Measurements from ENCODE around the gene GBF1. TPM values are rescaled to one million over a fixed set of nuclear protein-coding genes. Genes with fewer than 3 reads are reported as not detected.

The GBF1 gene
- total and polyA plus RNA-seq, 10 donors = 5.8 to 42.1 (median 38.6) TPM

DNA sequence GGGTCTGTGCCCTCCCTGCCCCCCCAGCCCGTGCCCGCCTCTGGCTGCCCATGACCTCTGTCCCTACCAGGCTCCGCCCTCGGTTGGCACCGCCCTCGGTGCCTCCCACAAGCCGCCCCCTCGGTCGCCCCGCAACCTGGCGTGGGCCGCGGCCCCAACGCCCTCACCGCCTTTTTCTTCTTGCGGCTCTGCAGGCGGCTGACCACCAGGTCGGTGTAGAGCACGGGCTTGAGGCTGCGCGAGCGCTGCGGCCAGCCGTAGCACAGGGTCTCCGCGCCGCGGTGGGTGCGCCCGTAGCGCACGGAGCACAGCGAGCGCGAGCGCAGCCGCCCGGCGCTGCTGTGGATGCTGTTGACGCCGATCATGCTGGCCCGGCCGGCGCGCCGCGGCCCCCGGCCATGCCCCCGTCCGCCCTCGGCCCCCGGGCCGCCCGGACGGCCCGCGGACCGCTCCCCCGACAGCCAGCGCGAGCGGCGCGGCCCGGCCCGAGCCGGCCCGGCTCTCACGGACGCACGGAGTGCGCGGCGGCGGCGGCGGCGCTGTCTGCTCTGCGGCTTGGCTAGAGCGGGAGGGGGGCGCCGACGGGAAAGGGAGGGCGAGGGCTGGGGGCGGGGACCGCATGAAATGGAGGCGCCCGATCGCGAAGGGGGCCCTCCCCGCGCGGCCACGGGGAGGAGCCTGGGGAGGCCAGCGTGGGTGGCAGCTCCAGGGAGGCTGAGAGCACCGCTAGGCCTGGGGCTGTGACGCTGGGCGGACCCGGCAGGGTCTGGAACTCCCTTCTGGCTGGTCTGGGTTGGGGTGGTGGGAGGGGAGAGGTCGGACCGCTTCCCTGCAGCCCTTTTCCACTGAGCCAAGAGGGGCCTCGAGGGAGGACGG is 163.6 kb downstream of the GBF1 start:
- H3K27me3 ChIP-seq (replicated peaks in 1 of 7) = peaks cover 12 to 72% (median 53%) of the 10 kb centered on the region in 7 donors
- peak overlapping the region in 4 of 8 donors; percentile 13 to 43 (median 36) for H3K27ac ChIP-seq
- peaks cover 5 to 36% (median 25%) of the 10 kb centered on the region in 6 donors for H3K4me1 ChIP-seq
- no peak for TF ChIP-seq POLR2A (IDR thresholded peaks at IDR 0.05)
- TF ChIP-seq, protein P1, sequence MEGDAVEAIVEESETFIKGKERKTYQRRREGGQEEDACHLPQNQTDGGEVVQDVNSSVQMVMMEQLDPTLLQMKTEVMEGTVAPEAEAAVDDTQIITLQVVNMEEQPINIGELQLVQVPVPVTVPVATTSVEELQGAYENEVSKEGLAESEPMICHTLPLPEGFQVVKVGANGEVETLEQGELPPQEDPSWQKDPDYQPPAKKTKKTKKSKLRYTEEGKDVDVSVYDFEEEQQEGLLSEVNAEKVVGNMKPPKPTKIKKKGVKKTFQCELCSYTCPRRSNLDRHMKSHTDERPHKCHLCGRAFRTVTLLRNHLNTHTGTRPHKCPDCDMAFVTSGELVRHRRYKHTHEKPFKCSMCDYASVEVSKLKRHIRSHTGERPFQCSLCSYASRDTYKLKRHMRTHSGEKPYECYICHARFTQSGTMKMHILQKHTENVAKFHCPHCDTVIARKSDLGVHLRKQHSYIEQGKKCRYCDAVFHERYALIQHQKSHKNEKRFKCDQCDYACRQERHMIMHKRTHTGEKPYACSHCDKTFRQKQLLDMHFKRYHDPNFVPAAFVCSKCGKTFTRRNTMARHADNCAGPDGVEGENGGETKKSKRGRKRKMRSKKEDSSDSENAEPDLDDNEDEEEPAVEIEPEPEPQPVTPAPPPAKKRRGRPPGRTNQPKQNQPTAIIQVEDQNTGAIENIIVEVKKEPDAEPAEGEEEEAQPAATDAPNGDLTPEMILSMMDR (IDR thresholded peaks at IDR 0.05 in 8 of 11, conservative IDR thresholded peaks at IDR 0.05 in 3 of 11) = no peak
- TF ChIP-seq POLR2AphosphoS5 (IDR thresholded peaks at IDR 0.05) = peak in 1 of 3 donors; percentile 19
- intact Hi-C loops (cut with DNase I; ENCODE audit: low total_unique reads) = no loop called here
- peak; percentile 82 for DNase-seq
- 1% methylated on average over 62 to 103 of the region's 103 CpGs for WGBS, 5 donors
- no peaks in the 10 kb centered on the region for H3K9me3 ChIP-seq
- peak overlapping the region in 7 of 8 donors; percentile 33 to 71 (median 40) for H3K4me3 ChIP-seq
- H3K36me3 ChIP-seq = no peaks in the 10 kb centered on the region

DNA sequence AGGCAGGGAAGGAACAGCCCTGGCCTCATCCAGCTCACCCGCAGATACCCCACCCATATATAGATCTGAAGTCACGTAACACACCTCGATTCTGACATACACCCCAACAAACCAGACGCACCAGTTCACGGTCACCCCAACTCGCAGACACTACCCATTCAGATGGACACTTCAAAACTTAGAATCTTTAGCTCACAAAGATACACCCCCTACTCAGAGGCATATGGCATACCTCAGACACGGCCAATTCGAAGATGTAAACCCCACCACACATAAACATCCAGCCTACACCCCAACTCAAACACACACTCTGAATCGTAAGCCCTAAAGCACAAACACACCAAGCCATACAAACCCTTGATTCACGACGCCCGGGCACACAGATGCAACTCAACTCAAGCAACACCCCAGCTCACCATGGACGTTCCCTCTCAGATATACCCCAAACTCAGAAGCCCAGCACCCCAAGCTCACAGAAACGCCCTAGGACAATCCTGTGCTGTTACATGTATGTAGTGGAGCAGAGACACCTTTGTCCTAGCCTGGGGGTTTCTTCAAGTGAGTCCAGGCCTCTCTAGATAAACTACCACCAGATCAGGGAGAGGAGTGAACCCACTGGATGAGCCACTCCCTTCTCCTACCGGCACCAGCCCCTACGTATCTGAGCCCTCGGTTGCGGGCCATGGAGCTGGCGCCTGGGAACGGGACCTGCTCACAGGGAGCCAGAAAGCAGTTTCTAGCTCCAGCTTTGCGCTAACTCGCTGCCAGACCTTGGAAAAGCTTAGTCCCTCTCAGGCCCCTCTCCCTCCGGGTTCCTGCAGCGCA is 164.5 kb downstream of the GBF1 start:
- Histone ChIP-seq H3K27ac (peak overlapping the region in 4 of 8 donors; percentile 13 to 43 (median 34)), H3K27me3 (replicated peaks in 1 of 7) (peaks cover 13 to 81% (median 55%) of the 10 kb centered on the region in 7 donors), H3K9me3 (no peaks in the 10 kb centered on the region), H3K36me3 (no peaks in the 10 kb centered on the region), H3K4me3 (peak overlapping the region in 7 of 8 donors; percentile 15 to 71 (median 40)), H3K4me1 (peaks cover 5 to 36% (median 25%) of the 10 kb centered on the region in 6 donors)
- TF ChIP-seq POLR2A (IDR thresholded peaks at IDR 0.05) (no peak), POLR2AphosphoS5 (IDR thresholded peaks at IDR 0.05) (no peak)
- TF ChIP-seq, protein P1 (IDR thresholded peaks at IDR 0.05 in 8 of 11, conservative IDR thresholded peaks at IDR 0.05 in 3 of 11) = no peak
- intact Hi-C loops (cut with DNase I; ENCODE audit: low total_unique reads) = no loop called here
- no peak for DNase-seq
- 31 to 61% (median 36%) methylated on average over 10 to 24 of the region's 24 CpGs for WGBS, 5 donors

DNA sequence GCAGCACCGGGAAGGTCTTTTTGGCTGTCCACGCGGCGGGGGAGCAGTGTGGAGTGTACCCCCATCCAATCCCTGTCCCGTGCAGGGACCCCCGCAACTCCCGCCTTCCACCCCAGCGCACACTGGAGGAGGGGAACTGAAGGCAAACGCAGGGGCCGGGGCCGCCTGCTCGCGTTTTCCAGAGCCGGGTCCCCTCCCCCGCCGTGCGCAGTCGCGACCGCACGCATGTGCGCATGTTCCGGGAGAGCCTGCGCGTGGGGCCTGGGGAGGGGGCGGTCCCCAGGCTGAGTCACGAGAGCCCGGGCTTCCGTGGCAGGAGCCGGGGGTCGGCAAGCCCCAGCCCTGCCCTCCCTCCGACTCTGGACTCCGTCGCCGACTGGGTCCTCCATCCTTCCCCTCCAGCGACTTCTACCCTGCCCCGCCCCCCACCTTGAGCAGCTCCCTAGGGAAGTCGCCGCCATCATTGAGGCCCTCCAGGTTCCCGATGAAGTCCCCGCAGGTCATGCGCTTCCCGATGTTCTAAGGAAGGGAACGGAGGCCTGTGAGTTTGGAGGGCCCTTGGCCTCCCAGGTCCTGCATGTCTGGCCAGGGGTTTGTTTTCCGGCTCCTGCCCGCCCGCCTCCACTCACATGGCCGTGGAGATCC is 165.2 kb downstream of the GBF1 start:
- no peak for DNase-seq
- intact Hi-C loops (cut with DNase I; ENCODE audit: low total_unique reads) = no loop called here
- Histone ChIP-seq H3K4me1 (peaks cover 5 to 36% (median 25%) of the 10 kb centered on the region in 6 donors), H3K9me3 (no peaks in the 10 kb centered on the region), H3K4me3 (peak overlapping the region; percentile 8 to 71 (median 24)), H3K27me3 (replicated peaks in 1 of 7) (peaks cover 15 to 88% (median 58%) of the 10 kb centered on the region in 7 donors), H3K36me3 (no peaks in the 10 kb centered on the region), H3K27ac (no peak overlapping the region)
- TF ChIP-seq POLR2A (IDR thresholded peaks at IDR 0.05) = no peak
- peak in 2 of 3 donors; percentile 29 to 47 for TF ChIP-seq POLR2AphosphoS5 (IDR thresholded peaks at IDR 0.05)
- WGBS, 5 donors = 2 to 11% (median 4%) methylated on average over 16 to 48 of the region's 48 CpGs

Data from spleen (tissue), 11 donors.